Measurements from ENCODE around the gene ARL1. TPM values are rescaled to one million over a fixed set of nuclear protein-coding genes. Genes with fewer than 3 reads are reported as not detected.

The ARL1 gene
- total and polyA plus RNA-seq, 2 of the 4 experiments (the other 2 are of a cell fraction), result 124 to 163 TPM

DNA sequence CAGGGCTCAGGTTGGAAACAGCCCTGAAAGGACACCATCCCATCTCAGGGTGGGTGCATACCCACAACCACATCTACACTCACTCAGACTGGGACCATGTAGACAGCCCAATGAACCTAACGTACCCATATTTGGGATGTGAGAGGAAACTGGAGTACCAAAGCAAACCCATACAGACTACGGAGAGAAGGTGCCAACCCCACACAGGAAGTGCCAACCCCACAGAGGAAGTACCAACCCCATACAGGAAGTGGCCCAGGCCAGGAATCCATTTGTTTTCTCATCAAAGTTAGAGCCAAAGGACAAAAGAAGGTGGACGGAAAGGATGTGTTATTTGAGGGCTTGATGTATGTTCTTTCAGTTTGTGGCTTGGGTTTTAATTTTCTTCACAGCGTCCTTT, 48.1 kb upstream of the ARL1 start:
- dilution Hi-C loops (cut with HindIII; ENCODE audit: low sequenced_read_pairs, unreplicated experiment) (no loop called here), in situ Hi-C loops (cut with MboI; ENCODE audit: low sequenced_read_pairs) (no loop called here), intact Hi-C loops (cut with micrococcal nuclease) (loop anchor here (10.0 kb wide), 1 partner anchor 899 kb away; no protein-coding TSS in a partner anchor)
- no peak overlapping the region for H2BK5ac ChIP-seq (ENCODE audit: low read depth, low read length, poor library complexity, severe bottlenecking)
- H4K91ac ChIP-seq (ENCODE audit: insufficient read depth, low read depth, low read length), result no peak overlapping the region
- H4K8ac ChIP-seq (ENCODE audit: low read depth in 2 of 2, low read length in 2 of 2), result no peak overlapping the region
- no peak overlapping the region for H2BK15ac ChIP-seq (ENCODE audit: low read depth, low read length)
- ATAC-seq (ENCODE audit: low read depth) (no peak), DNase-seq (no peak)
- no peak overlapping the region for H2AK5ac ChIP-seq (ENCODE audit: low read depth, low read length)
- WGBS, 2 experiments (ENCODE audit: extremely low coverage in 2 of 2, insufficient read length in 1 of 2), result no CpG with 5 or more reads among the region's 4 CpGs
- H3K18ac ChIP-seq (ENCODE audit: low read depth, low read length), result no peak overlapping the region
- H3K23ac ChIP-seq (ENCODE audit: low read depth, low read length), result no peak overlapping the region
- no peaks in the 10 kb centered on the region for H3K36me3 ChIP-seq (ENCODE audit: control insufficient read depth, insufficient read depth, low read length)
- H2BK20ac ChIP-seq (ENCODE audit: low read depth, low read length), result no peak overlapping the region
- H3K9me3 ChIP-seq (ENCODE audit: control insufficient read depth, insufficient read depth, low read length), result peaks cover 2% of the 10 kb centered on the region; the same call in 1 of the 2 replicates
- H3K9ac ChIP-seq (ENCODE audit: low read depth, low read length), result no peak overlapping the region
- no peak overlapping the region for H3K56ac ChIP-seq (ENCODE audit: extremely low read depth, insufficient read depth, low read length)
- no peaks in the 10 kb centered on the region for H3K9me1 ChIP-seq (ENCODE audit: insufficient read depth, low read length)
- no TSS peak for BruUV-seq (replicated peaks)
- no peak overlapping the region for H3K4me3 ChIP-seq (ENCODE audit: insufficient read depth, low read depth, low read length)
- H3K4me2 ChIP-seq (ENCODE audit: low read depth, low read length), result no peak overlapping the region
- no peaks in the 10 kb centered on the region for H3K79me1 ChIP-seq (ENCODE audit: low read depth in 1 of 2, low read length in 2 of 2)
- TF ChIP-seq CHD1 (IDR thresholded peaks at IDR 0.05; ENCODE audit: low read depth, low read length), result no peak
- no peak for TF ChIP-seq MAZ (IDR thresholded peaks at IDR 0.05; ENCODE audit: borderline replicate concordance, low read depth, low read length)
- no peak for TF ChIP-seq RCOR1 (IDR thresholded peaks at IDR 0.05; ENCODE audit: insufficient replicate concordance, low read length)
- TF ChIP-seq, protein P1, sequence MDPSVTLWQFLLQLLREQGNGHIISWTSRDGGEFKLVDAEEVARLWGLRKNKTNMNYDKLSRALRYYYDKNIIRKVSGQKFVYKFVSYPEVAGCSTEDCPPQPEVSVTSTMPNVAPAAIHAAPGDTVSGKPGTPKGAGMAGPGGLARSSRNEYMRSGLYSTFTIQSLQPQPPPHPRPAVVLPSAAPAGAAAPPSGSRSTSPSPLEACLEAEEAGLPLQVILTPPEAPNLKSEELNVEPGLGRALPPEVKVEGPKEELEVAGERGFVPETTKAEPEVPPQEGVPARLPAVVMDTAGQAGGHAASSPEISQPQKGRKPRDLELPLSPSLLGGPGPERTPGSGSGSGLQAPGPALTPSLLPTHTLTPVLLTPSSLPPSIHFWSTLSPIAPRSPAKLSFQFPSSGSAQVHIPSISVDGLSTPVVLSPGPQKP (IDR thresholded peaks at IDR 0.05; ENCODE audit: borderline replicate concordance, low read depth, low read length), result no peak
- TF ChIP-seq POLR2A (IDR thresholded peaks at IDR 0.05; ENCODE audit: low read depth, low read length), result no peak
- TF ChIP-seq, protein P2, sequence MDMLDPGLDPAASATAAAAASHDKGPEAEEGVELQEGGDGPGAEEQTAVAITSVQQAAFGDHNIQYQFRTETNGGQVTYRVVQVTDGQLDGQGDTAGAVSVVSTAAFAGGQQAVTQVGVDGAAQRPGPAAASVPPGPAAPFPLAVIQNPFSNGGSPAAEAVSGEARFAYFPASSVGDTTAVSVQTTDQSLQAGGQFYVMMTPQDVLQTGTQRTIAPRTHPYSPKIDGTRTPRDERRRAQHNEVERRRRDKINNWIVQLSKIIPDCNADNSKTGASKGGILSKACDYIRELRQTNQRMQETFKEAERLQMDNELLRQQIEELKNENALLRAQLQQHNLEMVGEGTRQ (IDR thresholded peaks at IDR 0.05; ENCODE audit: low read depth, low read length), result no peak
- no peak for TF ChIP-seq RAD21 (IDR thresholded peaks at IDR 0.05; ENCODE audit: low read length)
- no peak for TF ChIP-seq MAFK (IDR thresholded peaks at IDR 0.05; ENCODE audit: low read depth, low read length)
- no peak for TF ChIP-seq NFE2L2 (IDR thresholded peaks at IDR 0.05; ENCODE audit: low read depth, low read length)
- no peak for TF ChIP-seq FOS (IDR thresholded peaks at IDR 0.05; ENCODE audit: low read depth, low read length)
- TF ChIP-seq RFX5 (IDR thresholded peaks at IDR 0.05; ENCODE audit: low read depth, low read length), result no peak
- TF ChIP-seq CEBPB (IDR thresholded peaks at IDR 0.05; ENCODE audit: low read depth, low read length), result no peak
- no peak for TF ChIP-seq BHLHE40 (IDR thresholded peaks at IDR 0.05; ENCODE audit: low read depth, low read length)
- TF ChIP-seq, protein P3, sequence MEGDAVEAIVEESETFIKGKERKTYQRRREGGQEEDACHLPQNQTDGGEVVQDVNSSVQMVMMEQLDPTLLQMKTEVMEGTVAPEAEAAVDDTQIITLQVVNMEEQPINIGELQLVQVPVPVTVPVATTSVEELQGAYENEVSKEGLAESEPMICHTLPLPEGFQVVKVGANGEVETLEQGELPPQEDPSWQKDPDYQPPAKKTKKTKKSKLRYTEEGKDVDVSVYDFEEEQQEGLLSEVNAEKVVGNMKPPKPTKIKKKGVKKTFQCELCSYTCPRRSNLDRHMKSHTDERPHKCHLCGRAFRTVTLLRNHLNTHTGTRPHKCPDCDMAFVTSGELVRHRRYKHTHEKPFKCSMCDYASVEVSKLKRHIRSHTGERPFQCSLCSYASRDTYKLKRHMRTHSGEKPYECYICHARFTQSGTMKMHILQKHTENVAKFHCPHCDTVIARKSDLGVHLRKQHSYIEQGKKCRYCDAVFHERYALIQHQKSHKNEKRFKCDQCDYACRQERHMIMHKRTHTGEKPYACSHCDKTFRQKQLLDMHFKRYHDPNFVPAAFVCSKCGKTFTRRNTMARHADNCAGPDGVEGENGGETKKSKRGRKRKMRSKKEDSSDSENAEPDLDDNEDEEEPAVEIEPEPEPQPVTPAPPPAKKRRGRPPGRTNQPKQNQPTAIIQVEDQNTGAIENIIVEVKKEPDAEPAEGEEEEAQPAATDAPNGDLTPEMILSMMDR (conservative IDR thresholded peaks at IDR 0.05; ENCODE audit: low read depth, low read length), result no peak
- TF ChIP-seq SMC3 (IDR thresholded peaks at IDR 0.05; ENCODE audit: low read depth, low read length), result no peak
- no peaks in the 10 kb centered on the region for H3K4me1 ChIP-seq (ENCODE audit: control insufficient read depth, insufficient read depth, low read length)
- no peaks in the 10 kb centered on the region for H3K27me3 ChIP-seq (ENCODE audit: control insufficient read depth, insufficient read depth, low read length)
- no peak overlapping the region for H2AK9ac ChIP-seq (replicated peaks; ENCODE audit: low read depth, low read length, poor library complexity)
- H3K14ac ChIP-seq (replicated peaks; ENCODE audit: low read depth, low read length), result no peak overlapping the region
- H2AFZ ChIP-seq (replicated peaks; ENCODE audit: low read length, poor library complexity), result no peak overlapping the region
- ChIA-PET POLR2A (ENCODE audit: unreplicated experiment) (no interaction called here), CTCF (no interaction called here)
- no peak overlapping the region for H3K27ac ChIP-seq (ENCODE audit: insufficient read depth, low read length)
- H4K5ac ChIP-seq (ENCODE audit: low read depth, low read length), result no peak overlapping the region
- no peak overlapping the region for H3K4ac ChIP-seq (ENCODE audit: low read depth, low read length)
- H4K20me1 ChIP-seq (ENCODE audit: insufficient read depth, low read length), result no peaks in the 10 kb centered on the region
- no peak overlapping the region for H2BK120ac ChIP-seq (ENCODE audit: low read depth, low read length)
